GM10248 (cell line): ENCODE data around the gene SLC6A13.

ENCODE experiments used
- CTCF ChIA-PET: fragments of 300-600 bp; sonication (Branson Sonifier 250); formaldehyde crosslinking; extraction: SDS; loops from one replicate; lab custom pipeline; 2021; ENCODE audit warnings: antibody characterized with exemption; lab: Yijun Ruan, JAX
- POLR2A ChIA-PET: fragments of 350-650 bp; sonication (Branson Sonifier 250); formaldehyde crosslinking; extraction: SDS; loops from one replicate; lab custom pipeline; 2020; ENCODE audit warnings: antibody characterized with exemption; lab: Yijun Ruan, JAX
- DNase-seq: peaks from one replicate; pipeline ENCODE4 v3.0.0; 2012; ENCODE audit errors: extremely low spot score
- TF ChIP-seq, protein P1 (sequence below): IDR thresholded peaks from 2 replicates; pipeline ENCODE4 v1.5.1; 2012; ENCODE audit warnings: mild to moderate bottlenecking, low read depth; ENCODE audit errors: extremely low read depth, missing control alignments, control extremely low read depth

The SLC6A13 gene

DNA sequence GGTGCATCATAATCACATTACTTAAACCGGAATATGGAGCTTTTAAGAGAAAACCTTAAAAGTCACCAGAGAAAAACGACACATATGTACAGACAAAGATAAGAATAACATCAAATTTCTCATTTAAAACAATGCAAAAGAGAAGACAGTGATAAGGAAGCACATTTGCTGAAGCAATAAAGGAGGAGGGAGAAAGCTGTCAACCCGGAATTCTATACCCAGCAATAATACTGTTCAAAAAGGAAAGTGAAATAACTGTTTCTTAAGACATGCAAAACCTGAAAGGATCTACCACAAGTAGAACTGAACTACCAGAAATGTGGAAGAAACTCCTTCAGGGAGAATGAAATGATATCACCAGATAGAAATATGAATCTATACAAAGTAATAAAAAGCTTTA is 15.4 kb downstream of the SLC6A13 start:
- no peak for DNase-seq
- TF ChIP-seq, protein P1, sequence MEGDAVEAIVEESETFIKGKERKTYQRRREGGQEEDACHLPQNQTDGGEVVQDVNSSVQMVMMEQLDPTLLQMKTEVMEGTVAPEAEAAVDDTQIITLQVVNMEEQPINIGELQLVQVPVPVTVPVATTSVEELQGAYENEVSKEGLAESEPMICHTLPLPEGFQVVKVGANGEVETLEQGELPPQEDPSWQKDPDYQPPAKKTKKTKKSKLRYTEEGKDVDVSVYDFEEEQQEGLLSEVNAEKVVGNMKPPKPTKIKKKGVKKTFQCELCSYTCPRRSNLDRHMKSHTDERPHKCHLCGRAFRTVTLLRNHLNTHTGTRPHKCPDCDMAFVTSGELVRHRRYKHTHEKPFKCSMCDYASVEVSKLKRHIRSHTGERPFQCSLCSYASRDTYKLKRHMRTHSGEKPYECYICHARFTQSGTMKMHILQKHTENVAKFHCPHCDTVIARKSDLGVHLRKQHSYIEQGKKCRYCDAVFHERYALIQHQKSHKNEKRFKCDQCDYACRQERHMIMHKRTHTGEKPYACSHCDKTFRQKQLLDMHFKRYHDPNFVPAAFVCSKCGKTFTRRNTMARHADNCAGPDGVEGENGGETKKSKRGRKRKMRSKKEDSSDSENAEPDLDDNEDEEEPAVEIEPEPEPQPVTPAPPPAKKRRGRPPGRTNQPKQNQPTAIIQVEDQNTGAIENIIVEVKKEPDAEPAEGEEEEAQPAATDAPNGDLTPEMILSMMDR = no peak
- ChIA-PET CTCF (interaction anchor here (1.2 kb wide), 1 partner anchor 8 kb away, joined by 5 read pairs; no protein-coding TSS in a partner anchor), POLR2A (no interaction called here)

DNA sequence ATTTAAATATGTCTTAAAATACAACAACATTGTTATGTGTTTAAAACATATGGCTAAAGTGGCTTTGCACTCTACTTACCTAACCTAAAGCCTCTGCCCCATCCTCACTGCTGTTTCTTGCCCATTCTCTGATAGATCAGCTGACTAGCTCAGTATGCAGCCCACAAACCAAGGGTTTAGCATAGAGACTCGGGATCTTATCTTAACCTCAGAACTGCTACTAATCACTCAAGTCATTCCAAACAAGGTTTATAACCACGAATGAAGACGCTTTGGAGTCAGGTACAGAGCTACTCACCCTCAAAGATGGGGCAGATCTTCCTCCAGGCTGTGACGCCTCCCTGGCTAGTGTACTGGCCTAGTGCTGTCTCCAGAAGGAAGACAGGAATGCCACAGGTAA is 19.3 kb downstream of the SLC6A13 start:
- TF ChIP-seq, protein P1 = no peak
- no peak for DNase-seq
- ChIA-PET CTCF (no interaction called here), POLR2A (no interaction called here)

DNA sequence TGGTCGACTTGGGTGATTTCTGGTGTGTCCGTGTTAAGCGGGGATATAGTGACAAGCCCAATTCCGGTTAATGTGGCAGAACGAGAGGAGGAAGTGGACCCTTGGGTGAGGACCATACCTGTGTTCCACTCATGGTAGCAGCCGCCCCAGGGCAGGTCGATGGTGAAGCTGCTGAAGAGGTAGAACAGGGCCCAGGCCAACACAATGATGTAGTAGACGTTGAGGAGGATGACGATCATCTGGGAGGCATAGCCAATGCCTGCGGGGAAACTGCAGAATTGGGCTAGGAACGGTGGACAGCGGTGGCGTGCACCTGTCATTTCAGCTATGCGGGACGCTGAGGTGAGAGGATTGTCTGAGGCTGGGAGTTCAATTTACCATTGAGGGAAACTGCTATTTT is 20.1 kb downstream of the SLC6A13 start:
- ChIA-PET CTCF (no interaction called here), POLR2A (no interaction called here)
- DNase-seq = no peak
- TF ChIP-seq, protein P1 = no peak

DNA sequence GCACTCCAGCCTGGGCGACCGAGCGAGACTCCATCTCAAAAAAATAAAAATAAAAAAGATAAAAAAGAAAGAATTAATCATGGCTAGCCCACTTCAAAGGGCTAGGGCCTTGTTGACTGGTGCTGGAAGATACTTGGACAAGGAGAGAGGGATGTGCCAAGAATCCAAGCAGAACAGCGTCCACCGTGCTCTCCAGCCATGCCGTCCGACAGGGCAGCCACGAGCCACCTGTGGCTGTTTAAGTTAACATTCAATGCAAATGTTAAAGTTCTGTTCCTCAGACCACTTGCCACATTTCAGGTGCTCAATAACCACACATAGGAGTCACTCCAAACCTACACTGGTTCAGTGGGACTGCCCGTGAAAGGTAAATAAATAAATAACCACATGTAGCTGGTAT is 21.4 kb downstream of the SLC6A13 start:
- CTCF ChIA-PET = no interaction called here
- no peak for DNase-seq
- POLR2A ChIA-PET = no interaction called here
- TF ChIP-seq, protein P1 = no peak

- TF ChIP-seq, protein P1 = no peak
- POLR2A ChIA-PET = no interaction called here
- CTCF ChIA-PET = no interaction called here
- DNase-seq = no peak
Measured at GRCh38 chr12:240566-240965, 22.1 kb downstream of the SLC6A13 start.

DNA sequence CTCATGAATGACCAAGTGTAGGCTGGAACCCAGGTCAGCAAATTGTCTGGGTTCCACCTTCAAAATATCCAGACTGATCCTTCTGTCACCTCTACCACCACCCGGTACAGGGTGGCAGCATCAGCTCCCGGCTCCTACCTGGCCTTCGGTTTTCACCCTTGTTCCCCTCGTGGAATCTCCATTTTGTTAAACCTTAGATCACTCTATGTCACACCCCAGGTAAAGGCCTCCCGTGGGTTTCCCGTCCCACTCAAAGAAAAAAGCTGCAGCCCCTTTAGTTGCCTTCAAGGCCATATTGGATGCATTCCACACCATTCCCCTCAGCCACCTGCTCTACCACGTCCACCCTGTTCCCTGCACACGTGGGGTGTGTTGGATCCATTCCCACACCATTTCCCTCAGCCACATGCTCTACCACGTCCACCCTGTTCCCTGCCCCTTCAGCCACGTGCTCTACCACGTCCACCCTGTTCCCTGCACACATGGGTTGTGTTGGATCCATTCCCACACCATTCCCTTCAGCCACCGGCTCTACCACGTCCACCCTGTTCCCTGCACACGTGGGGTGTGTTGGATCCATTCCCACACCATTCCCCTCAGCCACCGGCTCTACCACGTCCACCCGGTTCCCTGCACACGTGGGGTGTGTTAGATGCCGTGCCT is 23.8 kb downstream of the SLC6A13 start:
- no peak for DNase-seq
- TF ChIP-seq, protein P1 = no peak
- ChIA-PET CTCF (interaction anchor here (1.2 kb wide), 1 partner anchor 16 kb away, joined by 3 read pairs; no protein-coding TSS in a partner anchor), POLR2A (no interaction called here)
